ENCODE data around the gene PIM1.

Gene PIM1

DNA sequence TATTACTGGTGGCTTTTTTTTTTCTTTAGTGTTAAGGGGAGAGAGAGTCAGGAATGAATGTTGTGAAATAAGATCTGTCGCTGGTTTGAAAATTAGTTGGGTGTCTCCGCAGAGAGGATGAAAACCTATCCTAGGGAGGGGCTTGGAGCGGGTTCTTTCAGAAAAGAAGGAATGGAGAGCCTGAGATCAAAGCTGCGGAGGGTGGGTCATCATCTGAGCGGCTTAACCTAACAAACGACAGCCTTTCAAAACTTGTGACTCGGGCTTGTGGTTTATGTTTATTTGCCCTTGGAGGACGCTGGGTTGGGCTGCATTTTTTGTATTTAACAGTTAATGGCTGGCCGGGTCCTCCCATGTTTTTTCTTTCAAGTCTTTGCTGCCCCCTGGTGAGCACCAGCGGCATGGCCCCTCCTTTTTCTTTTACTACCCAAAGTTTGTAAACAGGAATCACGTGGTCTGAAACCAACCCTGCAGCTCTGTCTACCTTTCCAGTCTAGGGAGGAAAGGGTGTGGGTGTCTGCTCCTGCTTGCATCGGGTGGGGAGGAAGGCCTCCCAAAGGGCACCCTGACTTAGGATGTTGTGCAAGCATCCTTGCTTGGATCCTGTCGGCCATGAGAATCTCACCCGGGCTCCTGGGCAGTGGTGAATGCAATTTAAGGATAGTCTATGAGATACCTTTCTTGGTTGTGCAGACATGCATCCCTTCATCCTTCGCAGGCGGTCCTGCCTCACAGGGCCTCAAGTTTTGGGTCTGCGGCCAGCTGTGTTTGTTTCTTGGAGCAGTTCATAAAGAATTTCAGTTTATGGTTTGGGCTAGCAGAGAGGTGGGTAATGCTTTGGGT lies 2.2 kb downstream of the PIM1 start:
- 24 to 25% methylated on average over 17 of the region's 17 CpGs for WGBS, 2 experiments
- Histone ChIP-seq H3K4me3 (ENCODE audit: insufficient read depth, low read depth, low read length) (peak overlapping the region; percentile 84), H3K27me3 (ENCODE audit: control insufficient read depth, insufficient read depth, low read length, poor library complexity, severe bottlenecking) (peaks cover 11% of the 10 kb centered on the region), H3K36me3 (ENCODE audit: control insufficient read depth, insufficient read depth, low read length) (peaks cover 14% of the 10 kb centered on the region), H3K4me1 (ENCODE audit: control insufficient read depth, insufficient read depth, low read length) (peaks cover 7% of the 10 kb centered on the region), H3K27ac (ENCODE audit: insufficient read depth, low read depth, low read length, poor library complexity, severe bottlenecking) (no peak overlapping the region), H3K9me3 (ENCODE audit: control insufficient read depth, low read length) (no peaks in the 10 kb centered on the region)

GRCh38 chr6:37172912-37173492 lies 3.0 kb downstream of the PIM1 start:
- Histone ChIP-seq H3K27me3 (ENCODE audit: control insufficient read depth, insufficient read depth, low read length, poor library complexity, severe bottlenecking) (peaks cover 11% of the 10 kb centered on the region), H3K27ac (ENCODE audit: insufficient read depth, low read depth, low read length, poor library complexity, severe bottlenecking) (no peak overlapping the region), H3K9me3 (ENCODE audit: control insufficient read depth, low read length) (no peaks in the 10 kb centered on the region), H3K36me3 (ENCODE audit: control insufficient read depth, insufficient read depth, low read length) (peaks cover 14% of the 10 kb centered on the region), H3K4me1 (ENCODE audit: control insufficient read depth, insufficient read depth, low read length) (peaks cover 7% of the 10 kb centered on the region), H3K4me3 (ENCODE audit: insufficient read depth, low read depth, low read length) (no peak overlapping the region)
- WGBS, 2 experiments = 94 to 95% methylated on average over 7 of the region's 7 CpGs

GRCh38 chr6:37173493-37174195 lies 3.7 kb downstream of the PIM1 start:
- H3K9me3 ChIP-seq (ENCODE audit: control insufficient read depth, low read length) = no peaks in the 10 kb centered on the region
- peaks cover 6% of the 10 kb centered on the region for H3K27me3 ChIP-seq (ENCODE audit: control insufficient read depth, insufficient read depth, low read length, poor library complexity, severe bottlenecking)
- WGBS, 2 experiments = 88 to 89% methylated on average over 9 of the region's 9 CpGs
- no peak overlapping the region for H3K27ac ChIP-seq (ENCODE audit: insufficient read depth, low read depth, low read length, poor library complexity, severe bottlenecking)
- H3K4me3 ChIP-seq (ENCODE audit: insufficient read depth, low read depth, low read length) = no peak overlapping the region
- H3K36me3 ChIP-seq (ENCODE audit: control insufficient read depth, insufficient read depth, low read length) = peaks cover 14% of the 10 kb centered on the region
- peaks cover 3% of the 10 kb centered on the region for H3K4me1 ChIP-seq (ENCODE audit: control insufficient read depth, insufficient read depth, low read length)

DNA sequence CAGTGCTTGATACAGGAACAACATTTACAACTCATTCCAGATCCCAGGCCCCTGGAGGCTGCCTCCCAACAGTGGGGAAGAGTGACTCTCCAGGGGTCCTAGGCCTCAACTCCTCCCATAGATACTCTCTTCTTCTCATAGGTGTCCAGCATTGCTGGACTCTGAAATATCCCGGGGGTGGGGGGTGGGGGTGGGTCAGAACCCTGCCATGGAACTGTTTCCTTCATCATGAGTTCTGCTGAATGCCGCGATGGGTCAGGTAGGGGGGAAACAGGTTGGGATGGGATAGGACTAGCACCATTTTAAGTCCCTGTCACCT lies 4.2 kb downstream of the PIM1 start:
- WGBS, 2 experiments = 94 to 99% methylated on average over 3 of the region's 3 CpGs
- Histone ChIP-seq H3K36me3 (ENCODE audit: control insufficient read depth, insufficient read depth, low read length) (peaks cover 14% of the 10 kb centered on the region), H3K4me3 (ENCODE audit: insufficient read depth, low read depth, low read length) (no peak overlapping the region), H3K9me3 (ENCODE audit: control insufficient read depth, low read length) (no peaks in the 10 kb centered on the region), H3K27ac (ENCODE audit: insufficient read depth, low read depth, low read length, poor library complexity, severe bottlenecking) (no peak overlapping the region), H3K27me3 (ENCODE audit: control insufficient read depth, insufficient read depth, low read length, poor library complexity, severe bottlenecking) (peaks cover under 1% of the 10 kb centered on the region), H3K4me1 (ENCODE audit: control insufficient read depth, insufficient read depth, low read length) (peaks cover 3% of the 10 kb centered on the region)

DNA sequence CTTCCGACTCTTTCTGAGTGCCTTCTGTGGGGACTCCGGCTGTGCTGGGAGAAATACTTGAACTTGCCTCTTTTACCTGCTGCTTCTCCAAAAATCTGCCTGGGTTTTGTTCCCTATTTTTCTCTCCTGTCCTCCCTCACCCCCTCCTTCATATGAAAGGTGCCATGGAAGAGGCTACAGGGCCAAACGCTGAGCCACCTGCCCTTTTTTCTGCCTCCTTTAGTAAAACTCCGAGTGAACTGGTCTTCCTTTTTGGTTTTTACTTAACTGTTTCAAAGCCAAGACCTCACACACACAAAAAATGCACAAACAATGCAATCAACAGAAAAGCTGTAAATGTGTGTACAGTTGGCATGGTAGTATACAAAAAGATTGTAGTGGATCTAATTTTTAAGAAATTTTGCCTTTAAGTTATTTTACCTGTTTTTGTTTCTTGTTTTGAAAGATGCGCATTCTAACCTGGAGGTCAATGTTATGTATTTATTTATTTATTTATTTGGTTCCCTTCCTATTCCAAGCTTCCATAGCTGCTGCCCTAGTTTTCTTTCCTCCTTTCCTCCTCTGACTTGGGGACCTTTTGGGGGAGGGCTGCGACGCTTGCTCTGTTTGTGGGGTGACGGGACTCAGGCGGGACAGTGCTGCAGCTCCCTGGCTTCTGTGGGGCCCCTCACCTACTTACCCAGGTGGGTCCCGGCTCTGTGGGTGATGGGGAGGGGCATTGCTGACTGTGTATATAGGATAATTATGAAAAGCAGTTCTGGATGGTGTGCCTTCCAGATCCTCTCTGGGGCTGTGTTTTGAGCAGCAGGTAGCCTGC lies 4.8 kb downstream of the PIM1 start:
- 91% methylated on average over 9 of the region's 10 CpGs for WGBS, 2 experiments
- Histone ChIP-seq H3K4me1 (ENCODE audit: control insufficient read depth, insufficient read depth, low read length) (peaks cover 3% of the 10 kb centered on the region), H3K27ac (ENCODE audit: insufficient read depth, low read depth, low read length, poor library complexity, severe bottlenecking) (no peak overlapping the region)

DNA sequence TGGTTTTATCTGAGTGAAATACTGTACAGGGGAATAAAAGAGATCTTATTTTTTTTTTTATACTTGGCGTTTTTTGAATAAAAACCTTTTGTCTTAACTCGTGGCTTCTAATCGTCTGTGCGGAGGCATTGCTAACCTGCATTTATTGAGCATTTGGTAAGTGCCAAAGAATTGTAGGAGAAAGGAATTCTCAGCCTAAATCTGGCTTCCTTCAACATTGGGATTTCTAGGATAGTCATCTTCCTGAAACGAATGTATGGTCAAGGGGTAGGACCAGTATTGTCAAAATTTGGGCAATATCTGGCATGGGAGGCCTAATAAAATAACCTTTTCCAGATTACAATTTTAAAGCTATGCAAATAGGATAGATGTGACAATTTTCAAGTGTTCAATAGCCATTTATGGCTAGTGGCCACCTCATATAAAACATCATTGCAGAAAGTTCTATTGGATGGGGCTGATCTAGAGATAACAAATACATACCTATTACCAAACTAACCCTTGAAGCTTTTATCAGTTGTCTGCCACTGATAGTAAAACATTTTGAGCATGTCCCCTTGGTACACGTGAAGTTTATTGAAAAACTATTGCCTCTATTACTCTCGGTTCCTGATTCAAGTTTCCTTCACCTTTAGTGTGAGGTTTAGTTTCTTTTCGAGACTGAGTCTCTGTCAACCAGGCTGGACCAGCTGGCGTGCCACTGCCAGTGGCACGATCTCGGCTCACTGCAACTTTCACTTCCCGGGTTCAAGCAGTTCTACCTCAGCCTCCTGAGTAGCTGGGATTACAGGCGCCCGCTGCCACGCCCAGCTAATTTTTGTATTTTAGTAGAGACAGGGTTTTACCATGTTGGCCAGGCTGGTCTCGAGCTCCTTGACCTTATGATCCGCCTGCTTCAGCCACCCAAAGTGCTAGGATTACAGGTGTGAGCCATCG lies 5.6 kb downstream of the PIM1 start:
- 92% methylated on average over 18 of the region's 18 CpGs for WGBS, 2 experiments
- peaks cover 14% of the 10 kb centered on the region for H3K36me3 ChIP-seq (ENCODE audit: control insufficient read depth, insufficient read depth, low read length)

More for the DNA sequence above, 4.8 kb downstream of the PIM1 start:
- H3K9me3 ChIP-seq (ENCODE audit: control insufficient read depth, low read length) = no peaks in the 10 kb centered on the region
- H3K36me3 ChIP-seq (ENCODE audit: control insufficient read depth, insufficient read depth, low read length) = peaks cover 14% of the 10 kb centered on the region
- no peaks in the 10 kb centered on the region for H3K27me3 ChIP-seq (ENCODE audit: control insufficient read depth, insufficient read depth, low read length, poor library complexity, severe bottlenecking)
- H3K4me3 ChIP-seq (ENCODE audit: insufficient read depth, low read depth, low read length) = no peak overlapping the region

GRCh38 chr6:37176268-37177076 lies 6.5 kb downstream of the PIM1 start:
- Histone ChIP-seq H3K4me3 (ENCODE audit: insufficient read depth, low read depth, low read length) (no peak overlapping the region), H3K4me1 (ENCODE audit: control insufficient read depth, insufficient read depth, low read length) (peaks cover 3% of the 10 kb centered on the region), H3K27me3 (ENCODE audit: control insufficient read depth, insufficient read depth, low read length, poor library complexity, severe bottlenecking) (no peaks in the 10 kb centered on the region), H3K36me3 (ENCODE audit: control insufficient read depth, insufficient read depth, low read length) (peaks cover 14% of the 10 kb centered on the region), H3K9me3 (ENCODE audit: control insufficient read depth, low read length) (no peaks in the 10 kb centered on the region), H3K27ac (ENCODE audit: insufficient read depth, low read depth, low read length, poor library complexity, severe bottlenecking) (no peak overlapping the region)
- 89 to 93% methylated on average over 14 to 15 of the region's 15 CpGs for WGBS, 2 experiments

More for the DNA sequence above, 5.6 kb downstream of the PIM1 start:
- H3K9me3 ChIP-seq (ENCODE audit: control insufficient read depth, low read length) = no peaks in the 10 kb centered on the region
- H3K27me3 ChIP-seq (ENCODE audit: control insufficient read depth, insufficient read depth, low read length, poor library complexity, severe bottlenecking) = no peaks in the 10 kb centered on the region
- H3K4me1 ChIP-seq (ENCODE audit: control insufficient read depth, insufficient read depth, low read length) = peaks cover 3% of the 10 kb centered on the region
- no peak overlapping the region for H3K27ac ChIP-seq (ENCODE audit: insufficient read depth, low read depth, low read length, poor library complexity, severe bottlenecking)
- H3K4me3 ChIP-seq (ENCODE audit: insufficient read depth, low read depth, low read length) = no peak overlapping the region

DNA sequence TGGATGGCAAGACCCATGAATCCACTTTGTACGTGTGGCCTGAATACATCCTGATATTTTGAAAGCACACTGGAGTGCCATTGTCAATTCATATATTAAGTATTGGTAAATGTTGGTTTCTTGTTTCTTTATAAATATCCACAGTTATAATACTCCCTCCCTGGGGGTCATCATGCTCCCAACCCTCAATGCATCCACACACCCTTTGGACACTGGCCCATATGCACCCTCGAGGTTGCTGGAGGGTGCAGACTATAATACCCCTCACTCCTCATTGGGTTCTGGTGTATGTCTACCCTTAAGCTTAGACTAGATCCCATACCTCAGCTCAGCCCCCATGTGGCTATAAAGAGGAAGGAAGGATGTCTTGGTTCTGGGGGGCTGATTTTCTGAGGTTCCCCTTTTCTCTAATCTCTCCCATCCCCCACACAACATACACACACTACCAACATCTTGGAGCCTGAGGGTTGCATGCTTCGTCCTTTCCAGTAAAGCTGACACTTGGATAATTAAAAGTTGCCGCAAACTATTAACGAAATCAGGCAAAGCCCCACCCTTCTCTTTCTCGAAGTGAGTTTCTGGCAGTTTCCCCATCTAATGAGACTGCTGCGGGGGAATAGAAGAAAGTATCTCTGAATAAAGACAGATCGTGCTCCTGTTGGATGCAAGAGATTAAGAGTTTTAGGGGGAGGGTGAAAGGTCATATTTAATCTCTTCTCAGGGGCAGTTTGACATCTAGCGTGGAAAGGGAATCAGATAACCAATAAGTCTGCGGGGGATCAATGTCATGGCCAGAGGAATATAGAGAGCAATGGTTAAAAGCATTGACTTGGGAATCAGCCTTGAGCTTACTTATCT lies 7.4 kb downstream of the PIM1 start:
- Histone ChIP-seq H3K27ac (ENCODE audit: insufficient read depth, low read depth, low read length, poor library complexity, severe bottlenecking) (no peak overlapping the region), H3K4me1 (ENCODE audit: control insufficient read depth, insufficient read depth, low read length) (peaks cover 3% of the 10 kb centered on the region), H3K27me3 (ENCODE audit: control insufficient read depth, insufficient read depth, low read length, poor library complexity, severe bottlenecking) (no peaks in the 10 kb centered on the region), H3K9me3 (ENCODE audit: control insufficient read depth, low read length) (no peaks in the 10 kb centered on the region), H3K36me3 (ENCODE audit: control insufficient read depth, insufficient read depth, low read length) (peaks cover 14% of the 10 kb centered on the region), H3K4me3 (ENCODE audit: insufficient read depth, low read depth, low read length) (no peak overlapping the region)
- 89 to 92% methylated on average over 10 of the region's 10 CpGs for WGBS, 2 experiments
